K562 (cell line): Measurements from ENCODE around the gene CACNG7. TPM values are rescaled to one million over a fixed set of nuclear protein-coding genes. Genes with fewer than 3 reads are reported as not detected.

Experiments used
- CCNT2 ChIP-seq: IDR thresholded peaks from 2 replicates; pipeline ENCODE4 v1.6.1; 2011; ENCODE audit warnings: borderline replicate concordance, low read depth, mild to moderate bottlenecking, moderate library complexity, mixed read lengths, low read length; ENCODE audit not compliant: insufficient read length; ENCODE audit errors: extremely low read depth
- CREBBP ChIP-seq: IDR thresholded peaks from one replicate; pipeline ENCODE4 v1.6.1; 2012; ENCODE audit warnings: low read depth, mild to moderate bottlenecking, control low read depth, inconsistent platforms, low read length
- IFI16 ChIP-seq: fragments of 250-450 bp; sonication (Bioruptor Pico); IDR thresholded peaks from 2 replicates; pipeline ENCODE4 v2.1.2; 2022; ENCODE audit warnings: mild to moderate bottlenecking, inconsistent platforms
- MIER1 ChIP-seq: fragments of 450-650 bp; IDR thresholded peaks from 2 replicates; pipeline ENCODE4 v1.6.1; 2016; ENCODE audit warnings: antibody characterized with exemption, mild to moderate bottlenecking, low read depth
- PML ChIP-seq: IDR thresholded peaks from 2 replicates; pipeline ENCODE4 v1.6.1; 2012; ENCODE audit warnings: low read length, inconsistent platforms
- ZBED1 ChIP-seq: IDR thresholded peaks from 2 replicates; pipeline ENCODE4 v1.6.1; 2014
- ZNF184 ChIP-seq: sonication (generic); formaldehyde crosslinking; IDR thresholded peaks from 2 replicates; pipeline ENCODE4 v1.5.0; 2020; ENCODE audit warnings: missing genetic modification reagents
- ZNF239 ChIP-seq: fragments of 250-450 bp; sonication (Bioruptor Pico); IDR thresholded peaks from 2 replicates; pipeline ENCODE4 v1.4.0; 2020; ENCODE audit warnings: mild to moderate bottlenecking
- ZNF696 ChIP-seq: fragments of 250-450 bp; sonication (Bioruptor Pico); conservative IDR thresholded peaks from 2 replicates; pipeline ENCODE4 v1.4.0; 2020; ENCODE audit warnings: mild to moderate bottlenecking, moderate library complexity
- polyA plus RNA-seq, 8 experiments: library from polyadenylated mRNA; depleted of rRNA in 4 of 8; stranded (reverse) in 5 of 8; unstranded in 3 of 8; fragments of >200 nt; fragmentation: Nextera tagmentation in 2 of 8; fragmentation: Illumina TruSeq in 1 of 8; extraction: Ambion mirVana in 2 of 8; extraction: Trizol in 1 of 8; gene quantifications; 2 replicates each; pipeline versions ENCODE4 v1.2.1 to v1.2.3, GENCODE V29; 2011 to 2014; ENCODE audit warnings: inconsistent platforms in 1 of 8, missing spikeins in 1 of 8
- total RNA-seq, 7 experiments: library from RNA; depleted of rRNA in 6 of 7; stranded (reverse); fragments of >200 nt in 6 of 7; fragmentation: Illumina TruSeq in 2 of 7; extraction: Trizol in 2 of 7; gene quantifications; 2 replicates each; pipeline versions ENCODE4 v1.2.1 to v1.2.3, GENCODE V29; 2011 to 2021; ENCODE audit warnings: low replicate concordance in 1 of 7
- TF ChIP-seq, protein P1 (sequence below): fragments of 250-450 bp; sonication (Bioruptor Pico); IDR thresholded peaks from 2 replicates; pipeline ENCODE4 v1.5.0; 2022; ENCODE audit warnings: mild to moderate bottlenecking
- TF ChIP-seq, protein P2 (sequence below), 2 experiments: fragments of 450-650 bp; IDR thresholded peaks; 2 replicates each; pipeline ENCODE4 v1.6.1; 2018; ENCODE audit warnings: mild to moderate bottlenecking in 2 of 2, low read depth in 1 of 2; ENCODE audit not compliant: partially characterized antibody in 2 of 2
- TF ChIP-seq, protein P3 (sequence below), 3 experiments: fragments of 200-800 bp in 1 of 3; sonication (Bioruptor generic) in 1 of 3; sonication (generic) in 1 of 3; formaldehyde crosslinking in 1 of 3; IDR thresholded peaks; 2 replicates each; pipeline versions ENCODE4 v1.6.1 to v1.8.0; 2016 to 2022; ENCODE audit warnings: mild to moderate bottlenecking in 2 of 3, missing compliant biosample characterization in 2 of 3, missing genetic modification characterization in 2 of 3, missing genetic modification reagents in 1 of 3
- TF ChIP-seq, protein P4 (sequence below): fragments of 200-800 bp; sonication (Bioruptor generic); IDR thresholded peaks from 2 replicates; pipeline ENCODE4 v1.6.1; 2016; ENCODE audit warnings: missing genetic modification characterization, missing compliant biosample characterization

CACNG7 gene
- total and polyA plus RNA-seq, 9 of the 15 experiments (the other 6 are each of a cell fraction or from before 2014, with no cell fraction given): not detected

DNA sequence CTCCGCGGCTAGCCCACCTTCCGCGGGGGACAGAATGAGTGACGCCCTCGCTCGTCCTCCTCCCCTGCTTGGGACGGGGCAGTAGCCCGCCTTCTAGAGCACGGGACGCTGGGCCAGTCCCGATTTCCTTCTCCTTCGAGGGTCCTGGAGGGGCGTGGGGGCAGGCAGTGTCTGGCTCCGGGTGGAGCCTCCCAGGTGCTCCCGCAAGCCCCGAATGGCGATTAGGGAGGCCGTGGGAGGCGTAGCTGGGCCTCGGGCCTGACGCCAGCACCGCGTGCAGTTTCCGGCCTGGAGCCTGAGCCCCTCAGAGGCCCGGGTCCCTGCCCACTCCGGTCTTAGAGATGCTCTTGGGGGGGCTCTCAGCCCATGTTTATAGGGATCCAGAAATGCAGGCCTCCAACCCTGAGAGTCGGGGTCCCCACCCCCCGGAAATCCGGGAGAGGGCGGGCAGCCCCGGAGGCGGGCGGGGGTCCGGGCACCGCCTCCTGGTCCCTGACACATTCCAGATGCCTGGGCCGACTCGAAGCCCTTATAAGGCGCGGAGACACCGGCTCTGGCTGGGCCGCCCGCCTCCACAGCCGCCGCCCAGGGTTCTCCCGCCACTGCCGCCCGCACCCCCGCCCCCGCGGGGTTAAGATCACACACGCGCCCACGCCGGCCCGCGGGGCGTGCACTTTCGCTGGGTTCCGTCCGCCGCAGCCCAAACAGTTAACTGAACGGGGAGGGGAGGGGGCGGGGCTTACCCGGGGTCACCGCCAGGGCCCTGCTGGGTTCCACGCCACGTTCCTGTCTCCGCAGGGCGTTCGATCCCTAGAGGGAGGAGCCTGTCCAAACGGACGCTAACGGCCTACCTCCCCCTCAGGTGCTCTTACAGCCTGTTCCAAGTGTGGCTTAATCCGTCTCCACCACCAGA, 39.9 kb upstream of the CACNG7 start (continued):
- no peak for TF ChIP-seq MIER1
- TF ChIP-seq ZBED1: peak; percentile 36; the same call in 1 of the 2 replicates
- TF ChIP-seq, protein P1, sequence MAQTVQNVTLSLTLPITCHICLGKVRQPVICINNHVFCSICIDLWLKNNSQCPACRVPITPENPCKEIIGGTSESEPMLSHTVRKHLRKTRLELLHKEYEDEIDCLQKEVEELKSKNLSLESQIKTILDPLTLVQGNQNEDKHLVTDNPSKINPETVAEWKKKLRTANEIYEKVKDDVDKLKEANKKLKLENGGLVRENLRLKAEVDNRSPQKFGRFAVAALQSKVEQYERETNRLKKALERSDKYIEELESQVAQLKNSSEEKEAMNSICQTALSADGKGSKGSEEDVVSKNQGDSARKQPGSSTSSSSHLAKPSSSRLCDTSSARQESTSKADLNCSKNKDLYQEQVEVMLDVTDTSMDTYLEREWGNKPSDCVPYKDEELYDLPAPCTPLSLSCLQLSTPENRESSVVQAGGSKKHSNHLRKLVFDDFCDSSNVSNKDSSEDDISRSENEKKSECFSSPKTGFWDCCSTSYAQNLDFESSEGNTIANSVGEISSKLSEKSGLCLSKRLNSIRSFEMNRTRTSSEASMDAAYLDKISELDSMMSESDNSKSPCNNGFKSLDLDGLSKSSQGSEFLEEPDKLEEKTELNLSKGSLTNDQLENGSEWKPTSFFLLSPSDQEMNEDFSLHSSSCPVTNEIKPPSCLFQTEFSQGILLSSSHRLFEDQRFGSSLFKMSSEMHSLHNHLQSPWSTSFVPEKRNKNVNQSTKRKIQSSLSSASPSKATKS (CRISPR knock-in tag): no peak
- TF ChIP-seq PML: peak; percentile 40; the same call in 1 of the 2 replicates
- peak; percentile 97 for TF ChIP-seq CCNT2
- TF ChIP-seq ZNF696 (CRISPR knock-in tag): no peak
- no peak for TF ChIP-seq CREBBP
- no peak for TF ChIP-seq IFI16 (CRISPR knock-in tag)
- no peak for TF ChIP-seq ZNF184 (CRISPR knock-in tag)
- TF ChIP-seq, protein P2, sequence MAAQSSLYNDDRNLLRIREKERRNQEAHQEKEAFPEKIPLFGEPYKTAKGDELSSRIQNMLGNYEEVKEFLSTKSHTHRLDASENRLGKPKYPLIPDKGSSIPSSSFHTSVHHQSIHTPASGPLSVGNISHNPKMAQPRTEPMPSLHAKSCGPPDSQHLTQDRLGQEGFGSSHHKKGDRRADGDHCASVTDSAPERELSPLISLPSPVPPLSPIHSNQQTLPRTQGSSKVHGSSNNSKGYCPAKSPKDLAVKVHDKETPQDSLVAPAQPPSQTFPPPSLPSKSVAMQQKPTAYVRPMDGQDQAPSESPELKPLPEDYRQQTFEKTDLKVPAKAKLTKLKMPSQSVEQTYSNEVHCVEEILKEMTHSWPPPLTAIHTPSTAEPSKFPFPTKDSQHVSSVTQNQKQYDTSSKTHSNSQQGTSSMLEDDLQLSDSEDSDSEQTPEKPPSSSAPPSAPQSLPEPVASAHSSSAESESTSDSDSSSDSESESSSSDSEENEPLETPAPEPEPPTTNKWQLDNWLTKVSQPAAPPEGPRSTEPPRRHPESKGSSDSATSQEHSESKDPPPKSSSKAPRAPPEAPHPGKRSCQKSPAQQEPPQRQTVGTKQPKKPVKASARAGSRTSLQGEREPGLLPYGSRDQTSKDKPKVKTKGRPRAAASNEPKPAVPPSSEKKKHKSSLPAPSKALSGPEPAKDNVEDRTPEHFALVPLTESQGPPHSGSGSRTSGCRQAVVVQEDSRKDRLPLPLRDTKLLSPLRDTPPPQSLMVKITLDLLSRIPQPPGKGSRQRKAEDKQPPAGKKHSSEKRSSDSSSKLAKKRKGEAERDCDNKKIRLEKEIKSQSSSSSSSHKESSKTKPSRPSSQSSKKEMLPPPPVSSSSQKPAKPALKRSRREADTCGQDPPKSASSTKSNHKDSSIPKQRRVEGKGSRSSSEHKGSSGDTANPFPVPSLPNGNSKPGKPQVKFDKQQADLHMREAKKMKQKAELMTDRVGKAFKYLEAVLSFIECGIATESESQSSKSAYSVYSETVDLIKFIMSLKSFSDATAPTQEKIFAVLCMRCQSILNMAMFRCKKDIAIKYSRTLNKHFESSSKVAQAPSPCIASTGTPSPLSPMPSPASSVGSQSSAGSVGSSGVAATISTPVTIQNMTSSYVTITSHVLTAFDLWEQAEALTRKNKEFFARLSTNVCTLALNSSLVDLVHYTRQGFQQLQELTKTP (IDR thresholded peaks at IDR 0.05; ENCODE audit: low read depth in 1 of 2, partially characterized antibody in 2 of 2): no peak
- TF ChIP-seq ZNF239 (CRISPR knock-in tag): no peak
- TF ChIP-seq, protein P3, sequence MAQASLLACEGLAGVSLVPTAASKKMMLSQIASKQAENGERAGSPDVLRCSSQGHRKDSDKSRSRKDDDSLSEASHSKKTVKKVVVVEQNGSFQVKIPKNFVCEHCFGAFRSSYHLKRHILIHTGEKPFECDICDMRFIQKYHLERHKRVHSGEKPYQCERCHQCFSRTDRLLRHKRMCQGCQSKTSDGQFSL (CRISPR knock-in tag; IDR thresholded peaks at IDR 0.05): peak; percentile 55; the same call in 1 of the 2 replicates
- TF ChIP-seq, protein P3 (tag; IDR thresholded peaks at IDR 0.05): no peak
- TF ChIP-seq, protein P4, sequence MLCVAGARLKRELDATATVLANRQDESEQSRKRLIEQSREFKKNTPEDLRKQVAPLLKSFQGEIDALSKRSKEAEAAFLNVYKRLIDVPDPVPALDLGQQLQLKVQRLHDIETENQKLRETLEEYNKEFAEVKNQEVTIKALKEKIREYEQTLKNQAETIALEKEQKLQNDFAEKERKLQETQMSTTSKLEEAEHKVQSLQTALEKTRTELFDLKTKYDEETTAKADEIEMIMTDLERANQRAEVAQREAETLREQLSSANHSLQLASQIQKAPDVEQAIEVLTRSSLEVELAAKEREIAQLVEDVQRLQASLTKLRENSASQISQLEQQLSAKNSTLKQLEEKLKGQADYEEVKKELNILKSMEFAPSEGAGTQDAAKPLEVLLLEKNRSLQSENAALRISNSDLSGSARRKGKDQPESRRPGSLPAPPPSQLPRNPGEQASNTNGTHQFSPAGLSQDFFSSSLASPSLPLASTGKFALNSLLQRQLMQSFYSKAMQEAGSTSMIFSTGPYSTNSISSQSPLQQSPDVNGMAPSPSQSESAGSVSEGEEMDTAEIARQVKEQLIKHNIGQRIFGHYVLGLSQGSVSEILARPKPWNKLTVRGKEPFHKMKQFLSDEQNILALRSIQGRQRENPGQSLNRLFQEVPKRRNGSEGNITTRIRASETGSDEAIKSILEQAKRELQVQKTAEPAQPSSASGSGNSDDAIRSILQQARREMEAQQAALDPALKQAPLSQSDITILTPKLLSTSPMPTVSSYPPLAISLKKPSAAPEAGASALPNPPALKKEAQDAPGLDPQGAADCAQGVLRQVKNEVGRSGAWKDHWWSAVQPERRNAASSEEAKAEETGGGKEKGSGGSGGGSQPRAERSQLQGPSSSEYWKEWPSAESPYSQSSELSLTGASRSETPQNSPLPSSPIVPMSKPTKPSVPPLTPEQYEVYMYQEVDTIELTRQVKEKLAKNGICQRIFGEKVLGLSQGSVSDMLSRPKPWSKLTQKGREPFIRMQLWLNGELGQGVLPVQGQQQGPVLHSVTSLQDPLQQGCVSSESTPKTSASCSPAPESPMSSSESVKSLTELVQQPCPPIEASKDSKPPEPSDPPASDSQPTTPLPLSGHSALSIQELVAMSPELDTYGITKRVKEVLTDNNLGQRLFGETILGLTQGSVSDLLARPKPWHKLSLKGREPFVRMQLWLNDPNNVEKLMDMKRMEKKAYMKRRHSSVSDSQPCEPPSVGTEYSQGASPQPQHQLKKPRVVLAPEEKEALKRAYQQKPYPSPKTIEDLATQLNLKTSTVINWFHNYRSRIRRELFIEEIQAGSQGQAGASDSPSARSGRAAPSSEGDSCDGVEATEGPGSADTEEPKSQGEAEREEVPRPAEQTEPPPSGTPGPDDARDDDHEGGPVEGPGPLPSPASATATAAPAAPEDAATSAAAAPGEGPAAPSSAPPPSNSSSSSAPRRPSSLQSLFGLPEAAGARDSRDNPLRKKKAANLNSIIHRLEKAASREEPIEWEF (CRISPR knock-in tag): no peak
